ENCODE measurements around the gene PPTC7. TPM values are rescaled to one million over a fixed set of nuclear protein-coding genes. Genes with fewer than 3 reads are reported as not detected.

The PPTC7 gene
- total and polyA plus RNA-seq, 2 of the 13 experiments (the other 11 are each of a cell fraction or from before 2014, with no cell fraction given), result 4.8 to 12.3 TPM

- DNase-seq (ENCODE audit: low spot score) (no peak), FAIRE-seq (no peak), ATAC-seq (no peak)
- Histone ChIP-seq H3K27me3 (ENCODE audit: control insufficient read depth in 1 of 2, insufficient read depth in 2 of 2, low read length in 2 of 2) (peaks cover 0 to 3% of the 10 kb centered on the region in 2 experiments; a peak in 1 of 5 replicates), H2AFZ (ENCODE audit: low read length) (no peak overlapping the region), H4K20me1 (ENCODE audit: insufficient read depth, low read length) (no peaks in the 10 kb centered on the region; the same call in none of the 2 replicates), H3K36me3 (replicated peaks in 1 of 2; ENCODE audit: control insufficient read depth in 1 of 2, insufficient read depth in 2 of 2, low read length in 2 of 2) (no peaks in the 10 kb centered on the region), H3K4me3 (replicated peaks in 1 of 3; ENCODE audit: insufficient read depth in 1 of 3, low read depth in 2 of 3, low read length in 3 of 3) (no peak overlapping the region), H3K4me2 (ENCODE audit: low read depth, low read length) (no peak overlapping the region), H3K9me3 (ENCODE audit: low read length) (no peaks in the 10 kb centered on the region), H3K9ac (ENCODE audit: insufficient read depth, low read depth, low read length) (no peak overlapping the region), H3K79me2 (ENCODE audit: insufficient read depth, low read length) (peaks cover 34% of the 10 kb centered on the region), H3K4me1 (ENCODE audit: insufficient read depth, low read length) (peaks cover 29% of the 10 kb centered on the region), H3K27ac (ENCODE audit: extremely low read length, insufficient read depth, low read length) (no peak overlapping the region)
- 43% methylated on average over 1 of the region's 1 CpG for WGBS (ENCODE audit: low lambda C conversion rate)
- intact Hi-C loops (cut with micrococcal nuclease; ENCODE audit: unreplicated experiment) (loop anchor here (5.0 kb wide), 1 partner anchor 51 kb away; the partner anchor contains the start of gene ARPC3), in situ Hi-C loops (cut with HindIII; ENCODE audit: extremely low pct_ligation_motif_present, low pct_unique_long_range_greater_than_20kb) (no loop called here)
- BruUV-seq (replicated peaks), result no TSS peak
- TF ChIP-seq LCORL (IDR thresholded peaks at IDR 0.05) (peak; percentile 79), LCORL (CRISPR knock-in tag; IDR thresholded peaks at IDR 0.05) (no peak), ZNF503 (CRISPR knock-in tag; IDR thresholded peaks at IDR 0.05) (no peak)
- ChIA-PET CTCF (ENCODE audit: low intra/inter-chr PET ratio, low total read pairs) (no interaction called here), POLR2A (interaction anchor here (0.7 kb wide), 1 partner anchor 54 kb away, joined by 3 read pairs; no protein-coding TSS in a partner anchor)
These were observed 79.7 kb downstream of the PPTC7 start for GRCh38 chr12:110503432-110503831.
